Measurements from ENCODE around the gene USP40.

Gene USP40

DNA sequence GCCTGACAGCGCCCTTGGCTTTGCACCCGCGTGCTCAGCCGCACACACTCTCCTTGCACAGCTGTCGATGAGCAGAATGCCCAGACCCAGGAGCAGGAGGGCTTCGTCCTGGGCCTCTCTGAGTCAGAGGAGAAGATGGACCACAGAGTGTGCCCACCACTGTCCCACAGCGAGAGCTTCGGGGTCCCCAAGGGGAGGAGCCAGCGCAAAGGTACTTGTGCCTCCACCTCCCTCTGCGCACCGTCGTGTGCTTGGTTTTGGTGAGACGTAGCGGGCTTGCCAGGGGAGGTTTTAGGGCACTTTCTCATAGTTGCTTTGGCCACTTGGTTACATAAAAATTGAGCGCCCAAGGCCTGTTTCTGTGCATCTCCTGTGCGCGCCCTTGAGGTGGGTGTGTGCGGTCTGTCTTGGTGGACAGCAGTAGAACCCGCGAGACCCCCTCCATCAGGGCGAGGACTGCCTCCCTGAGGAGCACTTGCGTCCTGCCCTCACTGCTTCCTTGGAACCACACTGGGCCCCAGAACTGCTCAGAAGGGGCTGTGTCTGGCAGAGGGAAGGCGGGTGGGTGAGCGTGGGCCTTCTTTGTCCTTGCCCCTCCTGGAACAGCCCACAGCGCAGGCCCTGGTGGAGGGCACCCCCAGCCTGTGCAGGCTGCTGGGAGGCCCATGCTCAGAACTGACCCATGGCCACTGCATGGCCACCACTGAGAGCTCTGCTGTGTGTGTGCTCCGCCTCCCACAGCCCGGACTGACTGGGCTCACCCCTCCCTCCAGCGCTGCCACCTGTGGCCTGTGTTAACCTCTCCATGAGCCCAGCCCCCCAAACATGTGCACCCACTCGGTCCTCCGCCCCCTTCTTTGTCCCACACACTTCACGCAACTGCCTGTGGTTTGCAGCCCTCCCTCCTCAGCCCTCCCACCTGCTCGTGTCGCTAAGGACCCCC, 116.4 kb downstream of the USP40 start:
- Histone ChIP-seq H3K36me3 (replicated peaks) (peaks cover 54% of the 10 kb centered on the region), H3K27me3 (ENCODE audit: low read depth) (no peaks in the 10 kb centered on the region), H3K4me1 (peaks cover 3% of the 10 kb centered on the region), H3K9me3 (no peaks in the 10 kb centered on the region), H3K4me3 (no peak overlapping the region)
- DNase-seq (ENCODE audit: low spot score in 2 of 2), result no peak
- in situ Hi-C loops (cut with MboI; ENCODE audit: low sequenced_read_pairs), result no loop called here

- in situ Hi-C loops (cut with MboI; ENCODE audit: low sequenced_read_pairs), result no loop called here
- H3K36me3 ChIP-seq (replicated peaks), result peaks cover 45% of the 10 kb centered on the region
Observed at GRCh38 chr2:233449081-233449901, 117.3 kb downstream of the USP40 start.

GRCh38 chr2:233448575-233448974, 118.0 kb downstream of the USP40 start:
- Histone ChIP-seq H3K4me3 (no peak overlapping the region), H3K9me3 (no peaks in the 10 kb centered on the region), H3K4me1 (peaks cover 3% of the 10 kb centered on the region), H3K36me3 (replicated peaks) (peaks cover 39% of the 10 kb centered on the region), H3K27me3 (ENCODE audit: low read depth) (no peaks in the 10 kb centered on the region)
- in situ Hi-C loops (cut with MboI; ENCODE audit: low sequenced_read_pairs), result no loop called here
- DNase-seq (ENCODE audit: low spot score in 2 of 2), result no peak

More at GRCh38 chr2:233449081-233449901, 117.3 kb downstream of the USP40 start:
- Histone ChIP-seq H3K9me3 (no peaks in the 10 kb centered on the region), H3K4me3 (no peak overlapping the region), H3K4me1 (peaks cover 3% of the 10 kb centered on the region), H3K27me3 (ENCODE audit: low read depth) (no peaks in the 10 kb centered on the region)
- DNase-seq (ENCODE audit: low spot score in 2 of 2), result peak in 1 of 2 experiments; percentile 56

DNA sequence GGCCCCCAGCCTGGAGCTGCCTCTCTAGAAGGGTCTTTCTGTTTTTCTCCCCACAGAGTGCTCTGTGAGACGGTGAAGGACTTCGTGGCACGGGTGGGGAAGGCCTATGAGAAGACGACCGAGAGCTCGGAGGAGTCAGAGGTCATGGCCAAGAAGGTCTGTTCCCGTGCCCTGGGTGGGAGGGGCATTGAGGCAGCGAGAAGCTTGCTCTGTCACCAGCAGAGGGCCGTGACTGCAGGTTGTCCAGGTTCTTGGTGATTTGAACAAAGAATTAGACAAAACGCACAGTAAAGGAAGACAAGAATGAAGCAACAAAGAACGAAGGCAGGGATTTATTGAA, 118.4 kb downstream of the USP40 start:
- Histone ChIP-seq H3K36me3 (replicated peaks) (peaks cover 38% of the 10 kb centered on the region), H3K4me1 (peaks cover 3% of the 10 kb centered on the region), H3K4me3 (no peak overlapping the region), H3K27me3 (ENCODE audit: low read depth) (no peaks in the 10 kb centered on the region), H3K9me3 (no peaks in the 10 kb centered on the region)
- peak; percentile 22 to 58 for DNase-seq (ENCODE audit: low spot score in 2 of 2)
- in situ Hi-C loops (cut with MboI; ENCODE audit: low sequenced_read_pairs), result no loop called here

- Histone ChIP-seq H3K4me3 (no peak overlapping the region), H3K4me1 (peaks cover 3% of the 10 kb centered on the region), H3K36me3 (replicated peaks) (peaks cover 40% of the 10 kb centered on the region), H3K27me3 (ENCODE audit: low read depth) (no peaks in the 10 kb centered on the region), H3K9me3 (no peaks in the 10 kb centered on the region)
- in situ Hi-C loops (cut with MboI; ENCODE audit: low sequenced_read_pairs), result no loop called here
- DNase-seq (ENCODE audit: low spot score in 2 of 2), result no peak
Observed at GRCh38 chr2:233447506-233448219, 118.9 kb downstream of the USP40 start.

DNA sequence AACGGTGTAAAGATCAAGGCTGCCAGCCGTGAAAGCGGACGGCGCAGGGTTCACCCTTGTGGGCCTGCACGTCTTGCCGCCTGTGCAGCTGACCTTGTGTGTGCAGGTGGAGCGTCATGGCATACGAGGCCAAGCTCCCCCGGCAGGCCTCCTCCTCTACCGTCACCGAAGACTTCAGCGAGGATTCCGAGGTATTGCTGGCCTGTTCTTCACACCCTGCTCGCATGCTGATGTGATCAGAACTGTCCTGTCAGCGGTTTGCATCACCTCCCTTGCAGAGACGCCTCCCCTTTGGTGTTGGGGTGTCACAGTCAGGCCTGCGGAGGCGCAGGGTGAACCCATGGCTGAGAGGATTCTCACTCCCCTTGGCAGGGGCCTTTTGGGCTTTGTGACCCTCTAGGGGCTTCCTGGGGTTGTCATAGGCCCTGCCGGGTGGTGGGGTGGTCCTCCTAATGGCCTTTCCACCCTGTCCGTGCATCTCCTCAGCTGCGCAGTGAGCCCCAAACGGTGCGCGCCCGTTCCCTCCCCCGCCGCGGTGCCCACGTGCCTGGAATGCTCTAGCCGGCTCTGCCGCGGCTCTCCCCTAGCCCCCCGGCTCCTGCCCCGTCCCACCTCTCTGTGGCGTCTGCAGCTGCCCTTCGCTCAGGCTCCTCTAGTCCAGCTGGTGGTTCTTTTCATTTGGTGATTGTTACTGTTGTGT, 119.8 kb downstream of the USP40 start:
- in situ Hi-C loops (cut with MboI; ENCODE audit: low sequenced_read_pairs), result no loop called here
- Histone ChIP-seq H3K27me3 (ENCODE audit: low read depth) (no peaks in the 10 kb centered on the region), H3K4me3 (no peak overlapping the region), H3K9me3 (no peaks in the 10 kb centered on the region), H3K36me3 (replicated peaks) (peaks cover 35% of the 10 kb centered on the region), H3K4me1 (peaks cover 3% of the 10 kb centered on the region)
- no peak for DNase-seq (ENCODE audit: low spot score in 2 of 2)

GRCh38 chr2:233446121-233446520, 120.5 kb downstream of the USP40 start:
- in situ Hi-C loops (cut with MboI; ENCODE audit: low sequenced_read_pairs), result no loop called here
- H3K36me3 ChIP-seq (replicated peaks), result peaks cover 35% of the 10 kb centered on the region
- no peak overlapping the region for H3K4me3 ChIP-seq
- no peaks in the 10 kb centered on the region for H3K27me3 ChIP-seq (ENCODE audit: low read depth)
- no peak for DNase-seq (ENCODE audit: low spot score in 2 of 2)
- peaks cover 3% of the 10 kb centered on the region for H3K4me1 ChIP-seq
- no peaks in the 10 kb centered on the region for H3K9me3 ChIP-seq

GRCh38 chr2:233445152-233445830, 121.3 kb downstream of the USP40 start:
- no peak for DNase-seq (ENCODE audit: low spot score in 2 of 2)
- Histone ChIP-seq H3K4me1 (peaks cover 3% of the 10 kb centered on the region), H3K4me3 (no peak overlapping the region), H3K9me3 (no peaks in the 10 kb centered on the region), H3K27me3 (ENCODE audit: low read depth) (no peaks in the 10 kb centered on the region), H3K36me3 (replicated peaks) (peaks cover 29% of the 10 kb centered on the region)
- in situ Hi-C loops (cut with MboI; ENCODE audit: low sequenced_read_pairs), result no loop called here

- peaks cover 24% of the 10 kb centered on the region for H3K36me3 ChIP-seq (replicated peaks)
Observed at GRCh38 chr2:233444501-233444900, 122.1 kb downstream of the USP40 start.

GRCh38 chr2:233443511-233444183, 122.9 kb downstream of the USP40 start:
- in situ Hi-C loops (cut with MboI; ENCODE audit: low sequenced_read_pairs), result no loop called here
- peaks cover 19% of the 10 kb centered on the region for H3K36me3 ChIP-seq (replicated peaks)

More at GRCh38 chr2:233444501-233444900, 122.1 kb downstream of the USP40 start:
- Histone ChIP-seq H3K4me3 (no peak overlapping the region), H3K27me3 (ENCODE audit: low read depth) (no peaks in the 10 kb centered on the region), H3K9me3 (no peaks in the 10 kb centered on the region), H3K4me1 (peaks cover 3% of the 10 kb centered on the region)
- in situ Hi-C loops (cut with MboI; ENCODE audit: low sequenced_read_pairs), result no loop called here
- DNase-seq (ENCODE audit: low spot score in 2 of 2), result no peak

GRCh38 chr2:233442028-233442310, 124.6 kb downstream of the USP40 start:
- Histone ChIP-seq H3K4me1 (no peaks in the 10 kb centered on the region), H3K4me3 (no peak overlapping the region), H3K27me3 (ENCODE audit: low read depth) (no peaks in the 10 kb centered on the region), H3K36me3 (replicated peaks) (peaks cover 17% of the 10 kb centered on the region), H3K9me3 (no peaks in the 10 kb centered on the region)
- in situ Hi-C loops (cut with MboI; ENCODE audit: low sequenced_read_pairs), result no loop called here
- no peak for DNase-seq (ENCODE audit: low spot score in 2 of 2)

More at GRCh38 chr2:233443511-233444183, 122.9 kb downstream of the USP40 start:
- H3K9me3 ChIP-seq, result no peaks in the 10 kb centered on the region
- H3K4me3 ChIP-seq, result no peak overlapping the region
- H3K4me1 ChIP-seq, result peaks cover 3% of the 10 kb centered on the region
- peak; percentile 67 to 82 for DNase-seq (ENCODE audit: low spot score in 2 of 2)
- H3K27me3 ChIP-seq (ENCODE audit: low read depth), result no peaks in the 10 kb centered on the region

GRCh38 chr2:233441161-233442027, 125.2 kb downstream of the USP40 start:
- no peak overlapping the region for H3K4me3 ChIP-seq
- H3K36me3 ChIP-seq (replicated peaks), result peaks cover 17% of the 10 kb centered on the region
- no peaks in the 10 kb centered on the region for H3K9me3 ChIP-seq
- in situ Hi-C loops (cut with MboI; ENCODE audit: low sequenced_read_pairs), result no loop called here
- H3K4me1 ChIP-seq, result no peaks in the 10 kb centered on the region
- no peaks in the 10 kb centered on the region for H3K27me3 ChIP-seq (ENCODE audit: low read depth)
- DNase-seq (ENCODE audit: low spot score in 2 of 2), result no peak
